ENCODE results near the gene LEFTY2.

DNA sequence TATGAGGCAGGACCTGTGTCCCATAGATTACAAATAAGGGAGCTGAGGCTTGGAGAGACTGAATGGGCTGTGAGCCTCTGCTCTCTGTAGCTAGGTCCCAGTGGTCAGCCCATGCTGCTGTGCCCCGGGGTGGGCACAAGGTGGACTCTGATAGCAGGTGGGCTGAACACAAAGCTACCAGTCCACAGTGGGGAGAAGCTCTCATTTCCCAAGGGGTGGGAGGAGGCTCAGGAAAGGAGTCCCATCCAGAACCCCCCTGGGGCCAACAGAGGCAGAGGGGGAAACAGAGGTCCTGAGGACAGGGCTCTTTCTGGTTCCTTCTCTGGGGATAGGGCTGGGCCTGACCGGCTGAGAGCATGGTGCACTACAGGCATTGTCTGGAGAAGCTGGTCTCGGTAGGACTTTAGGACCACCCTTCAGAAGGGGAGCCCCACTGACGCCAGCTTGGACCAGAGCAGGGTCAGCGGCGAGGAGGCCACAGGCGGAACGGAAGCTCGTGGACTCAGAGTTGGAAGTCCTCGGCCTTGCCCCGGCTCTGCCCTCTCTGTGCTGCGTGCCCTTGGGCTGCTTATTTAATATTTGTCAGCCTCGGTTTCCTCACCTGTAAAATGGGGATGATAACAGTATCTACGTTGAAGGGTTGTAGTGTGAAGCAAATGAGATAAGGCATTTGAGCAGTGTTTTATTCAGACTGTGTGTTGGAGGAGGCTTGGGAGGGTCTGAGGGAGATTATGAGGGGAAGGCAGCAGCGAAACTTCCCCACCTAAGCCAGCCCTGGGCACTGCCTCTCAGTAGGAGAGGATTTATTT is 31.5 kb upstream of the LEFTY2 start:
- TF ChIP-seq, protein P1, sequence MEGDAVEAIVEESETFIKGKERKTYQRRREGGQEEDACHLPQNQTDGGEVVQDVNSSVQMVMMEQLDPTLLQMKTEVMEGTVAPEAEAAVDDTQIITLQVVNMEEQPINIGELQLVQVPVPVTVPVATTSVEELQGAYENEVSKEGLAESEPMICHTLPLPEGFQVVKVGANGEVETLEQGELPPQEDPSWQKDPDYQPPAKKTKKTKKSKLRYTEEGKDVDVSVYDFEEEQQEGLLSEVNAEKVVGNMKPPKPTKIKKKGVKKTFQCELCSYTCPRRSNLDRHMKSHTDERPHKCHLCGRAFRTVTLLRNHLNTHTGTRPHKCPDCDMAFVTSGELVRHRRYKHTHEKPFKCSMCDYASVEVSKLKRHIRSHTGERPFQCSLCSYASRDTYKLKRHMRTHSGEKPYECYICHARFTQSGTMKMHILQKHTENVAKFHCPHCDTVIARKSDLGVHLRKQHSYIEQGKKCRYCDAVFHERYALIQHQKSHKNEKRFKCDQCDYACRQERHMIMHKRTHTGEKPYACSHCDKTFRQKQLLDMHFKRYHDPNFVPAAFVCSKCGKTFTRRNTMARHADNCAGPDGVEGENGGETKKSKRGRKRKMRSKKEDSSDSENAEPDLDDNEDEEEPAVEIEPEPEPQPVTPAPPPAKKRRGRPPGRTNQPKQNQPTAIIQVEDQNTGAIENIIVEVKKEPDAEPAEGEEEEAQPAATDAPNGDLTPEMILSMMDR (IDR thresholded peaks at IDR 0.05), result no peak
- TF ChIP-seq POLR2AphosphoS5 (IDR thresholded peaks at IDR 0.05; ENCODE audit: insufficient read depth in 1 of 2, low read depth in 1 of 2), result no peak
- TF ChIP-seq POLR2A (IDR thresholded peaks at IDR 0.05), result no peak
